ACHN (cell line): ENCODE data around the gene SLC31A1.

ENCODE experiments used
- DNase-seq: peaks from one replicate; pipeline ENCODE4 v3.0.0-alpha.2; 2015
- in situ Hi-C: cut with HindIII; loops from 2 replicates; pipeline ENCODE4 v1.10.0; 2017; ENCODE audit warnings: low sequenced_read_pairs, low pct_ligation_motif_present, low pct_unique_long_range_greater_than_20kb

SLC31A1 gene

GRCh38 chr9:113221003-113221799, at the start of gene SLC31A1, which contains the start of gene FKBP15:
SLC31A1 (plus strand) TSS chr9:113221544; CDS start chr9:113256149, 34,605 bp downstream.
FKBP15 (minus strand) TSS chr9:113221277; CDS start chr9:113221243, 34 bp downstream.
- in situ Hi-C loops = no loop called here
- peak; percentile 96 for DNase-seq

DNA sequence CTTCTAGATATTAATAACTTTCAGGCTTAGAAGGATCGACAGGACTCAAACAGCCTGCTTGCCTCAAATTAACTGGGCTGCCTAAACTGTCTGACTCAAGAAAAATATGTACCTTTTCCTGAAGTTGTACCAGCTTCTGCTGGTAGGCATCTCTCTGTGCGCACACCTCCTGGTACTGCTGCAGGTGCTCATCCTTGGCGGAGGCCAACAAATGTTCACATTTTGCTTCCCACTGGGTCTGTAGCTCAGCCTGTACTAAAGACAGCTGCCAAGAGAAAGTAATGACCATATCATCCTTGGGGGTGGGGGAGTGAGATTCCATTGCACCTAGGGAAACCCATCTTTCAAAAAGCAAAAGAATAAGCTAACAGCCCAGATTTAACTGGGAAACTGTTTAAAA, 48.0 kb upstream of the SLC31A1 start:
- in situ Hi-C loops = no loop called here
- no peak for DNase-seq

DNA sequence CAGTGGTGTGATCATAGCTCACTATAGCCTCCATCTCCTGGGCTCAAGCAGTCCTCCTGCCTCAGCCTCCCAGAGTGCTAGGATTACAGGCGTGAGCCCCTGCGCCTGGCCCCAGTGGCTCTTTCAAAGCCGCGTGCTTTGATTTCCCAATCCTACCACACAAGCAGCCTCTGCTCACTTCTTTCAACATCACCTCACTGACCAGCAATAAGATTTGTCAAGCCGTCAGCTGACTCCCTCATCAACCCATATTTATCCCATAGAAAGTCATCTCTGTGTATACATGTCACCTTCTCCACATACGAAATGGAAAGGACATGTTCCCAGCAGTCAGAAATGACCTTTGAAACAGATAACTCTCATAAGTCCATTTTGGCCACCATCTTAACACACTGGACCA, 44.5 kb upstream of the SLC31A1 start:
- in situ Hi-C loops = no loop called here

GRCh38 chr9:113177251-113177650, 44.1 kb upstream of the SLC31A1 start:
- no peak for DNase-seq
- in situ Hi-C loops = no loop called here

More for the DNA sequence above, 44.5 kb upstream of the SLC31A1 start:
- DNase-seq = no peak

GRCh38 chr9:113178087-113178486, 43.3 kb upstream of the SLC31A1 start:
- in situ Hi-C loops = no loop called here
- no peak for DNase-seq

GRCh38 chr9:113179839-113180238, 41.5 kb upstream of the SLC31A1 start:
- DNase-seq = no peak
- in situ Hi-C loops = no loop called here

- DNase-seq = no peak
- in situ Hi-C loops = no loop called here
These were observed 40.2 kb upstream of the SLC31A1 start for GRCh38 chr9:113181165-113181564.

DNA sequence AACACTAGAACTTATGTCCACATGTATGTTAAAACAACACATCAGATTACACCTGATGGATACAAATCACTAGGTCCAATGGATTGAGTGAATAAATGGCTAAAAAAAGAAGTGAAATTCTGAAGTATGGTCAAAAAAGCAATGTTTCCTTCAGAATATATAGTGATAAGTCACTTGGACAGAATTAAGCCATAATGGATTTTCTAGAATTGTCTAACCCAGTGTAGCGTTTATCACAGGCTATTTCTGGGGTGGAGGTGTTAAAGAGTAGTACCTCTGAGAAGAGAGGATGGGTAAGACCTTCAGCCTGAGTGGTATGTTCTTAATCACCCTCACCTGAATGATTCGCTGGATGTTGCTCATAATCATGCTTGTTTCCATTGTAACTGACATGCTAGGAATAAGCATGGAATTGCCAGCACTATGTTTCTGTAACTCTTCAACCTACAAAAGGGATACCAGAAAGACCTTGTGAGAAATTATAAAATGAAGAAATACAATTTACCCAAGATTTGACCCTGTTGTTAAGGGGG, 37.3 kb upstream of the SLC31A1 start:
- in situ Hi-C loops = no loop called here
- DNase-seq = no peak

- DNase-seq = no peak
- in situ Hi-C loops = no loop called here
These were observed 36.8 kb upstream of the SLC31A1 start for GRCh38 chr9:113184539-113184938.

GRCh38 chr9:113185271-113185670, 36.1 kb upstream of the SLC31A1 start:
- no peak for DNase-seq
- in situ Hi-C loops = no loop called here

DNA sequence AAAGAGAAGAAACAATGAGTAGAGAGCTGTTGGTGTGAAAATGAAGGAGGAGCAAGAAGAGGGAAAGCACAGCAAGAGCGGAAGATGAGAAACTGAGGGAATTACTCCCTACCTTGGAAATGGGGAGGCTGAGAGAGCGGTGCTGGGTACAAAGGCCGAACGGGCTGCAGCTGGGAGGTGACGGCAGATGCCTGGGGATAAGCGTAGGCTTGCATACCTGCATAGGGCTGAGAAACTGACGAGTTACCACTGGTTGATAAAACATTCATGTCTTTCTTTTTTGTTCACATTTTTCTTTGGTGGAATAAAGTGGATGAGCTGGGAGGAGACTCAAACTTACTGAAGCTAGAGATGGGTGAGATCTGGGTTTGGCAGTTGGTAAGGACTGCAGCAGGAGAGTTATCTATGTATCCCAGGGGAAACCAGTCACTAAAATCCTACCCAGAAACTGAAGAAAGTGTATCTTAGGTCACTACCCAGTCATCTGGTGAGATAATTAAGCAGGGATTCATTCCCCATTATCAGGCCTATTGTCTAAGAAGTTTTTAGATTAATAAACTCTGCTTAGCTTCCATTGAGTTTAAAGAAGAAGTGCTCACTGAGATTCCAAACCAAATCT, 35.1 kb upstream of the SLC31A1 start:
- DNase-seq = no peak
- in situ Hi-C loops = no loop called here

DNA sequence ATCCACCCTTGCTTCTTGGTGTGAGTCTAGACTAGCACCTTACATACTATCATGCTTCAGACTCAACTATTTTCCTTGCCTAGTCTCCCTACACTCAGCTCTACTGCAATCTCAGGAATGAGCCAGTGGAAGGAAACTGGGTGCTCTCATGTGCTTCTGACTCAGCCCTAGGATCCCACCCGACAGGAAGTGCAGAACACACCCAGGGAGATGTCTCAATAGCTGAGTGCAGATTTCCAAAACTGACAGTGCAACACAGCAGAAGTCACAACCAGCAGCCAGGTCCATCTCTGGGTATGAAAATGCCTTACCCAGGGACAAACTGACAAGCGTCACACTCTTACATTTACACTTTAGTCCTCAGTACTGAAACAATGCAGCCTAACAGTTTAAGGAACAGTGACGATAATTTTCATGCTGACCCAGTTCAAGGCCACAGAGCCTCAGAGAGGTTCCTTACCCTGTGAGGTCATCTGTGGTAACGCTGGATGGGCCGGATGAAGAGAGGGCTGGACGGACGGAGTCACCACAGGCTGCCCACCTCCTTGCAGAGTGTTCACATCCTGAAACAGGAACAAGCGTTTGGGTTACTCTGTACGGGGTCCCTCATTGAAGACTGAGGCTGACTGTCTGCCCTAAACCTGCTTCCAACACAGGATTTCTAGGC, 33.3 kb upstream of the SLC31A1 start:
- peak; percentile 90 for DNase-seq
- in situ Hi-C loops = no loop called here

GRCh38 chr9:113192455-113192854, 28.9 kb upstream of the SLC31A1 start:
- in situ Hi-C loops = no loop called here
- DNase-seq = no peak

- DNase-seq = no peak
- in situ Hi-C loops = no loop called here
These were observed 21.5 kb upstream of the SLC31A1 start for GRCh38 chr9:113199683-113200329.

DNA sequence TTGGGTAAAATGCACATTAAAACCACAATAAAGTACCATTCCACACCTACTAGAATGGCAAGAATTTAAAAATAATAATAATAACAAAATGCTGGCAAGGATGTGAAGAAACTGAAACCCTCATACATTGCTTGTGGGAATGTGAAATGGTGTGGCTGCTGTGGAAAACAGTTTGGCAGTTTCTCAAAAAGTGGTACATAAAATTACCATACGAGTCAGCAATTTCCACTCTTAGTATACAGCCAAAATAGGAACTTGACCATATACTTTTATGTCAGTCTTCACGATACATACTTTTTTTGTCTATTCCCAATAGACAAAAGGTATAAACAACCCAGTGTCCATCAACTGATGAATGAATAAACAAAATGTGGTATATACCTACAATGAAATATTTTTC, 15.9 kb upstream of the SLC31A1 start:
- DNase-seq = no peak

DNA sequence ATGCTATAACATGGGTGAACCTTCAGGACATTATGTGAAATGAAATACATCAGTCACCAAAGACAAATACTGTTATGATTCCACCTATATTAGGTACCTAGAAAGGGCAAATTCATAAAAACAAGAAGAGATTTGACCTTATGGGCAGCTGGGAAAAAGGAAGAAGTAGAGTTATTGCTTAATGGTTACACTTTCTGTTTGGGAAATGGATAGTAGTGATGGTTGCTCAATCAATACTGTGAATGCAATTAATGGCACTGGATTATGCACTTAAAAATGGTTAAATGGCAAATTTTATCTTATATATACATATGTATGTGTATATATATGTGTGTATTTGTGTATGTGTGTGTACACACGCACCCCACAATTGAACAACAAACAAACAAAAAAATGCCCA, 15.5 kb upstream of the SLC31A1 start:
- in situ Hi-C loops = no loop called here

More for the DNA sequence above, 15.9 kb upstream of the SLC31A1 start:
- in situ Hi-C loops = no loop called here

DNA sequence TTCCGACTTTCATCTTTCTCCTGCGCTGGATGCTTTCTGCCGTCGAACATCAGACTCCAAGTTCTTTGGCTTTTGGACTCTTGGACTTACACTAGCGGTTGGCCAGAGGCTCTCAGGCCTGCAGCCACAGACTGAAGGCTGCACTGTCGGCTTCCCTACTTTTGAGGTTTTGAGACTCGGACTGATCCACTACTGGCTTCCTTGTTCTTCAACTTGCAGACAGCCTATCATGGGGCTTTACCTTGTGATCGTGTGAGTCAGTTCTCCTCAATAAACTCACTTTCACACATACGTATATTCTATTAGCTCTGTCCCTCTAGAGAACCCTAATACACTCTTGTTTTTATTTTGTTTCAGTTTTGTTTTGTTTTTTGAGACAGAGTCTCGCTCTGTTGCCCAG, 10.5 kb upstream of the SLC31A1 start:
- in situ Hi-C loops = no loop called here
- DNase-seq = no peak

More for the DNA sequence above, 15.5 kb upstream of the SLC31A1 start:
- DNase-seq = no peak

GRCh38 chr9:113215132-113215531, 6.2 kb upstream of the SLC31A1 start:
- DNase-seq = no peak
- in situ Hi-C loops = no loop called here

DNA sequence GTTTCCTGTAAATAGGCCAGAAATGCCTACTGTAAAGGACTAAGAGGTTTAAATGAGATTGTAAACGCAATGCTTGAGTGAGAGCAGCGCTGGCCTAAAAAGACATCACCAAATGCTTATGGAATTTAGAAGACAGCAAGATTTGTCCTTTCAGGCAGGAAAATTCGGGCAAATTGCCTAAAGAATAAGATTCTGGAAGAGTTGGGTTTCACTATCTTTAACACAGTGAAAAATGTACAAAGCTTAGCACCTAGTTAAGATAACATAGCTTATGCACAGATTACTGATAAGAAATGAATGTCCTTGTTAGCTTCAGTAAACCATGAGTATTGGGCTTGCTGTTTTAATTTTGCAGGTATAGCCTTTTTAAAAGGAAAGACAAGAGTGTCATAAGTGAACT, 4.9 kb upstream of the SLC31A1 start:
- DNase-seq = no peak
- in situ Hi-C loops = no loop called here
